ENCODE data around the gene ABL1.

Gene ABL1

DNA sequence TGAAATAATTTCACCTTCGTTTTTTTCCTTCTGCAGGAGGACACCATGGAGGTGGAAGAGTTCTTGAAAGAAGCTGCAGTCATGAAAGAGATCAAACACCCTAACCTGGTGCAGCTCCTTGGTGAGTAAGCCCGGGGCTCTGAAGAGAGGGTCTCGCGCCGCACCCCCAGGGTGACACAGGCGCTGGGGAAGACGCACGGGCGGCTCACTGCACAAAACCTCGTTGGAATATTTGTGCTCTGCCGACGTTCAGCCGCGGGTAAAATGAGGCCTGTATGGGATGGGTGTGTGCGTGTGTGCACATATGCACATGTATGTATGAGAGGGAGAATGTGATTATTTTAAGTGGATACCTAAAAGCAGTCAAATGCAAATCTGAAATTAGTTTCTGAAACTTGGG lies 37.0 kb downstream of the ABL1 start:
- DNase-seq (ENCODE audit: low read depth in 2 of 2): no peak

DNA sequence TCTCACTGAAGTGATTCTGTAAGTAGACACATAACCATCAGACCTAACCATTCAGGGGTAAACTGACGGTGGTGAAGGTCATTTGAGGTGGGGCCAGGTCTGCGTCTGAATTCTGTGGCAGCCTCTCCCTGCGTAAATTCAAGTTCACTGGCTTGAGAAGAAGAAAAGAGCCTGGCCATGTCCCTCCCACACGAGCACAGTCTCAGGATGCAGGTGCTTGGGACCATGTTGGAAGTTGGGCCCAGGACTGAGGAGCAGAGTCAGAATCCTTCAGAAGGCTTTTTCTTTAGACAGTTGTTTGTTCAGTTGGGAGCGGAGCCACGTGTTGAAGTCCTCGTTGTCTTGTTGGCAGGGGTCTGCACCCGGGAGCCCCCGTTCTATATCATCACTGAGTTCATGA lies 37.5 kb downstream of the ABL1 start:
- no peak for DNase-seq (ENCODE audit: low read depth in 2 of 2)

DNA sequence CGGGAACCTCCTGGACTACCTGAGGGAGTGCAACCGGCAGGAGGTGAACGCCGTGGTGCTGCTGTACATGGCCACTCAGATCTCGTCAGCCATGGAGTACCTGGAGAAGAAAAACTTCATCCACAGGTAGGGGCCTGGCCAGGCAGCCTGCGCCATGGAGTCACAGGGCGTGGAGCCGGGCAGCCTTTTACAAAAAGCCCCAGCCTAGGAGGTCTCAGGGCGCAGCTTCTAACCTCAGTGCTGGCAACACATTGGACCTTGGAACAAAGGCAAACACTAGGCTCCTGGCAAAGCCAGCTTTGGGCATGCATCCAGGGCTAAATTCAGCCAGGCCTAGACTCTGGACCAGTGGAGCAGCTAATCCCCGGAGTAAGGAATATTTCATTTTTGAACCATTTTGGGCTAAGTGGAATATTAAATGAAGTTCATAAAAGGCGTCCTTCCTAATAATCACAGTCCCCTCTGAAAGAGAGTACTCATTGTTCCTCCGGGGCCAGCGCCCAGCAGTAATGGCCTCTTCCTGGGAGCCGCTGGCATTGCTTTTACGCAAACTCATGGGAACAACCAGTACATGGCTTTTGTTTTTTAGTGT lies 38.0 kb downstream of the ABL1 start:
- no peak for DNase-seq (ENCODE audit: low read depth in 2 of 2)

DNA sequence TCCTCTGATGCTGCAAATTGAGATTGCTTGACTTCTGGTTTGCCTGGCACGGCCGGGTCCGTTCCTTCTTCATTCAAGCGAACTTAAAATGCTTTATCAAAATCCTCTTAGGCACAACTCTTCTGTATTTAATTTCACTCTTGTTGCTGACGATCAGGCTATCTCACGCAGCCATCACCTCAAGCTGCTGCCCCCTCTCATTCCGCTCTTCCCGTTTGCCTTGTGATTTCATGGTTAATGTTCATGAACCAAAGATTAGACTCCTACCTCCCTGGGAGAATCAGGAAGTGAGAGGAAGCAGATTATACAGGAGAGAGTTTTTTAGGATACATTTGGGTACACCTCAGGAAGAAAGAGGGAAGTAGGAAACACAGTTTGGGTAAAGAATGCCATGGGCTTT lies 38.9 kb downstream of the ABL1 start:
- DNase-seq (ENCODE audit: low read depth in 2 of 2): no peak

DNA sequence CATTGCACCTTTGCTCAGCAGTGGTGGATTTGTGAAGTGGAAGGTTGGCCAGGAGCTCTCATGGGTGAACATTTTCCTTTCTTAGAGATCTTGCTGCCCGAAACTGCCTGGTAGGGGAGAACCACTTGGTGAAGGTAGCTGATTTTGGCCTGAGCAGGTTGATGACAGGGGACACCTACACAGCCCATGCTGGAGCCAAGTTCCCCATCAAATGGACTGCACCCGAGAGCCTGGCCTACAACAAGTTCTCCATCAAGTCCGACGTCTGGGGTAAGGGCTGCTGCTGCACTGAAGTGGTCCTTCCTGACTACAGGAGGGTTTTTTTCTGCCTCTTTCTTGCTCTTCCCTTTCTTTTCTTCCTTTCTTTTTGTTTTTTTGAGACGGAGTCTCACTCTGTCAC lies 39.7 kb downstream of the ABL1 start:
- DNase-seq (ENCODE audit: low read depth in 2 of 2): no peak

DNA sequence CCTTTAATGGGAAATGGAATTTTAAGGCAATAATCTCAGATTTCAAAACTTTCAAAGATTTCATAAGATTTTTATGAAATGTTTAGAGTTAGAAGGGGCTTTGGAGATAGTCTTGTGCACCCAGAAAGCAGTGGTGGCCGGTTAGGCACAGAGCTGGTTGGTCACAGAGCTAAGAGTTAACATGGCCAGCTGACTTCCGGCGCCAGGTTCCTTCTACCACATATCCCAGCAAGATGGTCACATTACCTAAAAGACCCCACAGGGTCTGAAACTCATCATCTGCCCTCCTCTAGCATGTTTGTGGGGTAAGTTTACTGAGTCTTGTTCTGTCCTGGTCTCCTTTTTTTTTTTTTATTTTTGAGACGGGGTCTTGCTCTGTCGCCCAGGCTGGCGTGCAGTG lies 42.2 kb downstream of the ABL1 start:
- DNase-seq (ENCODE audit: low read depth in 2 of 2): no peak

DNA sequence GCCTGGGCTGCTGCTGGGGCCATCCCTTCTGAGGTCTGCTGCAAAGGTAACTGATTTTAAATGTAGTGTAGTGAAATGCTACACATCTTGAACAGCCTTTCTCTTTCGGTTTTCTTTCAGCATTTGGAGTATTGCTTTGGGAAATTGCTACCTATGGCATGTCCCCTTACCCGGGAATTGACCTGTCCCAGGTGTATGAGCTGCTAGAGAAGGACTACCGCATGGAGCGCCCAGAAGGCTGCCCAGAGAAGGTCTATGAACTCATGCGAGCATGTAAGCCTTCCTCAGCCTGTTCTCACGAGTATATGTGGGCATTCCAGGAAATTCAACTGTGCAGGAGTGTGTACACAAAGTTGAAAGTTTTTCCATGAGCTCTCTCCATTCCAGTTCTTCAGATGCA lies 43.2 kb downstream of the ABL1 start:
- DNase-seq (ENCODE audit: low read depth in 2 of 2): no peak

DNA sequence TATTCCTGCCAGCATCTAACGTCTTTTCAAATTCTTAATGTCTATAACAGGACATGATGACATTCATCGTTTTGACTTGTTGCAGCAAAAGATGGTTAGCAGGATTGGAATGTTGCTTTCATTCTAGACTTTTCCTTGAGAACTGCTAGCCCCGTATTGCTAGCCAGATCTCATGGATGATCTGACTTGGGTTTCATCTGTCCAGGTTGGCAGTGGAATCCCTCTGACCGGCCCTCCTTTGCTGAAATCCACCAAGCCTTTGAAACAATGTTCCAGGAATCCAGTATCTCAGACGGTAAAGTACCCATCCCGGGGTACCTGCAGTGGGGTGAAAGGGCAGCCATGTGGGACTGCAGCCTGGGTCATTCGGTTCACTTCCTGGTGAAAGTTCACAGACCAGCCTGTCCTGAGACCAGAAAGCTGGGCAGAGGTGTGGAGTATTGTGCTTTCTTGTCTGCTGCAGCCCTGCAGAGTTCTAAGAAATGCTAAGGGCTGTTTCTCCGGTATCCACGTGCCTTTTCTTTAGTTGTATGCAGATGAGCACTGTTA lies 44.9 kb downstream of the ABL1 start:
- no peak for DNase-seq (ENCODE audit: low read depth in 2 of 2)

DNA sequence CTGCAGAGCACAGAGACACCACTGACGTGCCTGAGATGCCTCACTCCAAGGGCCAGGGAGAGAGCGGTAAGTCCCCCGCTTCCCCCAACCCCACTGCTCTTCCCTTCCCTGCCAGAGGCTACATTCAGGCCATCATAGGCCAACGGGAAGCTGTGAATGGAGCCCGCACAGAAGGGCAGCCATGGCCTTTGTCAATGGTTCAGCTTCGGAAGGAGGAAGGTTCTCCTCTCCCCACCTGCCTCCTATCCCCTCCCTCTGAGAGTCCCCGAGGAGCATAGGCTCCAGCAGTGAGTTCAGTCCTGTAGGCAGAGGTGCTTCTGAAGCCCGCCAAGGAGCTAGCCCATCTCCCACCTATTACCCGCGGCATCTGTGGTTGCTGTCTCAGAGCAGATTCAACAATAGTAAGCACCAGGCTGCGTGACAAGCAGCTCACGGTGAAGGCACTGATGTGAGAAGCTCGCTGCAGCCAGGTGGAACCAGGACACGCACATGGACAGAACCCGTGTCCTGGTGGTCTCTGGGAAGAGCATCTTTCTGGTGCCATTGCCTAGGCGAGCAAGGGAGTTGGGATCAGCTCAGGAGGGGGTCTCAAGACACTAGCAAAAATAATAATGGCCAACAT lies 45.7 kb downstream of the ABL1 start:
- no peak for DNase-seq (ENCODE audit: low read depth in 2 of 2)

DNA sequence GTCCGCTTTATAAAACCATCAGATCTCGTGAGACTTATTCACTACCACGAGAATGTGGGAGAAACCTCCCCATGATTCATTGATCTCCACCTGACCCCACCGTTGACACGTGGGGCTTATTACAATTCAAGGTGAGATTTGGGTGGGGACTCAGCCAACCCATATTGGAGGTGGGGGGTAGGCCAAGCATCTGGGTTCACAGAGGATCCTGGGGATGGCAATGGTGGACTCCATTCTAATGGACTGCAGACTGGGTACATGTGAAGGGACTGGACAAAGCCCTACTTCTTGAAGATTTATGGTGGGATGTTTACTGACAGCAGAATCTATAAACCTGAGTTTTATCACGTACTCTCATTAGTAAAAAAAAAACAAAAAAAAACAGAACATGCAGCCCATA lies 46.5 kb downstream of the ABL1 start:
- no peak for DNase-seq (ENCODE audit: low read depth in 2 of 2)

DNA sequence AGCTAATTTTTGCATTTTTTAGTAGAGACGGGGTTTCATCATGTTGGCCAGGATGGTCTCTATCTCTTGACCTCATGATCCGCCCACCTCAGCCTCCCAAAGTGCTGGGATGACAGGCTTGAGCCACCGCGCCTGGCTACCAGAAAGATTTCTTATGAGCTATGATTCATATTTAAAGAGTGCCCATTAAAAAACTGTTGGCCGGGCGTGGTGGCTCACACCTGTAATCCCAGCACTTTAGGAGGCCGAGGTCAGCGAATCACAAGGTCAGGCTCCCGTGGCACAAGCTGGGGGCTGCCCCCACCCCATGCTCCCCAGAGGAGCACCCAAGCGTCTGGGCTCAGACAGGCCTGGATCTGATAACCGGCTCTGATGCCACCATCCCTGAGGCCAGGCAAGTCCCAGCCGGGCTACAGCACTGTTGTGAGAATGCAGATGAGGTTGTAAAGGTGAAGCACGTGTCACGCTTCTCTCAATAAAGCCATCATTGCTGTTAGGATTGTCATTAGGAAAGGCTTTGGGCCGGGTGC lies 47.7 kb downstream of the ABL1 start:
- no peak for DNase-seq (ENCODE audit: low read depth in 2 of 2)

DNA sequence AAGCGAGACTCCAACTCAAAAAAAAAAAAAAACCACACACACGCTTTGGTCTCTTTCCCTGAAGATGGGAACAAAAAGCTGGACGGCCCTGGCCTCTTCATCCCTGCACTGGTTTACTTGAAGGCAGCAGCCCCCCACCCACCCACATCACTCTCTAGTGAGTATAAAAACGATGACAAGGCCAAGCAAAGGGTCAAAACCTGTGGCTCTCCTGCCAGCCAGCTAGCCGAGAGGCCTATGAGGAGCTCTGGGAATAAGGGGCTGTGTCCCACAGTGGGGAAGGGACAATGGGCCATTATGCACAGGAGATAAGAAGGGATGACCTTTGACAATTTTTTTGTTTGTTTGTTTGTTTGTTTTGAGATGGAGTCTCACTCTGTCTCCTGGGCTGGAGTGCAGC lies 48.4 kb downstream of the ABL1 start:
- no peak for DNase-seq (ENCODE audit: low read depth in 2 of 2)

DNA sequence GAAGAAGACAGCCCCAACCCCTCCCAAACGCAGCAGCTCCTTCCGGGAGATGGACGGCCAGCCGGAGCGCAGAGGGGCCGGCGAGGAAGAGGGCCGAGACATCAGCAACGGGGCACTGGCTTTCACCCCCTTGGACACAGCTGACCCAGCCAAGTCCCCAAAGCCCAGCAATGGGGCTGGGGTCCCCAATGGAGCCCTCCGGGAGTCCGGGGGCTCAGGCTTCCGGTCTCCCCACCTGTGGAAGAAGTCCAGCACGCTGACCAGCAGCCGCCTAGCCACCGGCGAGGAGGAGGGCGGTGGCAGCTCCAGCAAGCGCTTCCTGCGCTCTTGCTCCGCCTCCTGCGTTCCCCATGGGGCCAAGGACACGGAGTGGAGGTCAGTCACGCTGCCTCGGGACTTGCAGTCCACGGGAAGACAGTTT lies 49.1 kb downstream of the ABL1 start:
- DNase-seq (ENCODE audit: low read depth in 2 of 2): no peak

DNA sequence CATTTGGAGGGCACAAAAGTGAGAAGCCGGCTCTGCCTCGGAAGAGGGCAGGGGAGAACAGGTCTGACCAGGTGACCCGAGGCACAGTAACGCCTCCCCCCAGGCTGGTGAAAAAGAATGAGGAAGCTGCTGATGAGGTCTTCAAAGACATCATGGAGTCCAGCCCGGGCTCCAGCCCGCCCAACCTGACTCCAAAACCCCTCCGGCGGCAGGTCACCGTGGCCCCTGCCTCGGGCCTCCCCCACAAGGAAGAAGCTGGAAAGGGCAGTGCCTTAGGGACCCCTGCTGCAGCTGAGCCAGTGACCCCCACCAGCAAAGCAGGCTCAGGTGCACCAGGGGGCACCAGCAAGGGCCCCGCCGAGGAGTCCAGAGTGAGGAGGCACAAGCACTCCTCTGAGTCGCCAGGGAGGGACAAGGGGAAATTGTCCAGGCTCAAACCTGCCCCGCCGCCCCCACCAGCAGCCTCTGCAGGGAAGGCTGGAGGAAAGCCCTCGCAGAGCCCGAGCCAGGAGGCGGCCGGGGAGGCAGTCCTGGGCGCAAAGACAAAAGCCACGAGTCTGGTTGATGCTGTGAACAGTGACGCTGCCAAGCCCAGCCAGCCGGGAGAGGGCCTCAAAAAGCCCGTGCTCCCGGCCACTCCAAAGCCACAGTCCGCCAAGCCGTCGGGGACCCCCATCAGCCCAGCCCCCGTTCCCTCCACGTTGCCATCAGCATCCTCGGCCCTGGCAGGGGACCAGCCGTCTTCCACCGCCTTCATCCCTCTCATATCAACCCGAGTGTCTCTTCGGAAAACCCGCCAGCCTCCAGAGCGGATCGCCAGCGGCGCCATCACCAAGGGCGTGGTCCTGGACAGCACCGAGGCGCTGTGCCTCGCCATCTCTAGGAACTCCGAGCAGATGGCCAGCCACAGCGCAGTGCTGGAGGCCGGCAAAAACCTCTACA lies 49.8 kb downstream of the ABL1 start:
- DNase-seq (ENCODE audit: low read depth in 2 of 2): no peak

DNA sequence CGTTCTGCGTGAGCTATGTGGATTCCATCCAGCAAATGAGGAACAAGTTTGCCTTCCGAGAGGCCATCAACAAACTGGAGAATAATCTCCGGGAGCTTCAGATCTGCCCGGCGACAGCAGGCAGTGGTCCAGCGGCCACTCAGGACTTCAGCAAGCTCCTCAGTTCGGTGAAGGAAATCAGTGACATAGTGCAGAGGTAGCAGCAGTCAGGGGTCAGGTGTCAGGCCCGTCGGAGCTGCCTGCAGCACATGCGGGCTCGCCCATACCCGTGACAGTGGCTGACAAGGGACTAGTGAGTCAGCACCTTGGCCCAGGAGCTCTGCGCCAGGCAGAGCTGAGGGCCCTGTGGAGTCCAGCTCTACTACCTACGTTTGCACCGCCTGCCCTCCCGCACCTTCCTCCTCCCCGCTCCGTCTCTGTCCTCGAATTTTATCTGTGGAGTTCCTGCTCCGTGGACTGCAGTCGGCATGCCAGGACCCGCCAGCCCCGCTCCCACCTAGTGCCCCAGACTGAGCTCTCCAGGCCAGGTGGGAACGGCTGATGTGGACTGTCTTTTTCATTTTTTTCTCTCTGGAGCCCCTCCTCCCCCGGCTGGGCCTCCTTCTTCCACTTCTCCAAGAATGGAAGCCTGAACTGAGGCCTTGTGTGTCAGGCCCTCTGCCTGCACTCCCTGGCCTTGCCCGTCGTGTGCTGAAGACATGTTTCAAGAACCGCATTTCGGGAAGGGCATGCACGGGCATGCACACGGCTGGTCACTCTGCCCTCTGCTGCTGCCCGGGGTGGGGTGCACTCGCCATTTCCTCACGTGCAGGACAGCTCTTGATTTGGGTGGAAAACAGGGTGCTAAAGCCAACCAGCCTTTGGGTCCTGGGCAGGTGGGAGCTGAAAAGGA lies 50.7 kb downstream of the ABL1 start:
- DNase-seq (ENCODE audit: low read depth in 2 of 2): no peak

DNA sequence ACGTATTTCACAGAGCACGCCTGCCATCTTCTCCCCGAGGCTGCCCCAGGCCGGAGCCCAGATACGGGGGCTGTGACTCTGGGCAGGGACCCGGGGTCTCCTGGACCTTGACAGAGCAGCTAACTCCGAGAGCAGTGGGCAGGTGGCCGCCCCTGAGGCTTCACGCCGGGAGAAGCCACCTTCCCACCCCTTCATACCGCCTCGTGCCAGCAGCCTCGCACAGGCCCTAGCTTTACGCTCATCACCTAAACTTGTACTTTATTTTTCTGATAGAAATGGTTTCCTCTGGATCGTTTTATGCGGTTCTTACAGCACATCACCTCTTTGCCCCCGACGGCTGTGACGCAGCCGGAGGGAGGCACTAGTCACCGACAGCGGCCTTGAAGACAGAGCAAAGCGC lies 51.9 kb downstream of the ABL1 start:
- DNase-seq (ENCODE audit: low read depth in 2 of 2): no peak

DNA sequence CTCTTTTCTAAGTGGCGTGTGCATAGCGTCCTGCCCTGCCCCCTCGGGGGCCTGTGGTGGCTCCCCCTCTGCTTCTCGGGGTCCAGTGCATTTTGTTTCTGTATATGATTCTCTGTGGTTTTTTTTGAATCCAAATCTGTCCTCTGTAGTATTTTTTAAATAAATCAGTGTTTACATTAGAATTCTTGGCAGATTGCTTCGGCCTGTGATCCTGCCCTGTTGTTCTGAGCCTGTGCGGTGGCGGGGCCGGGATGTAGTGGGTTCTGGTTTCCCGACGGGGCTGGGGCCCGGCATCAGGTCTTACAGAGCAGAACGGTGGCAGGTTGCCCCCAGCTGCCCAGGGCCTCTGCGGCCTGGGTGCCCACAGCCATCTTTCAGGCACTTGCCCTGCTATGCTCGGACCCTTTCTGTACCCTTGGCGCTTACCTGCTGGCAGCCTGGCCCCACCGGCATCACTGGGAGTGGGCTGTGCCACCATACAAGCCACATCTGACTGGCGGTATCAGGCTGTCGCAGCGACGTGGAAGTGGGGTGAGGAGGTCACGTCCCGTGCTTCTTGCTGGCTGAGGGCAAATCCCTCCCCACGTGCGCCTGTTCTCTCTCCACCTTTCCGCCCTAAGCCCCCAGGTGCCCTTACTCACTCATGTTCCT lies 52.6 kb downstream of the ABL1 start:
- DNase-seq (ENCODE audit: low read depth in 2 of 2): no peak

DNA sequence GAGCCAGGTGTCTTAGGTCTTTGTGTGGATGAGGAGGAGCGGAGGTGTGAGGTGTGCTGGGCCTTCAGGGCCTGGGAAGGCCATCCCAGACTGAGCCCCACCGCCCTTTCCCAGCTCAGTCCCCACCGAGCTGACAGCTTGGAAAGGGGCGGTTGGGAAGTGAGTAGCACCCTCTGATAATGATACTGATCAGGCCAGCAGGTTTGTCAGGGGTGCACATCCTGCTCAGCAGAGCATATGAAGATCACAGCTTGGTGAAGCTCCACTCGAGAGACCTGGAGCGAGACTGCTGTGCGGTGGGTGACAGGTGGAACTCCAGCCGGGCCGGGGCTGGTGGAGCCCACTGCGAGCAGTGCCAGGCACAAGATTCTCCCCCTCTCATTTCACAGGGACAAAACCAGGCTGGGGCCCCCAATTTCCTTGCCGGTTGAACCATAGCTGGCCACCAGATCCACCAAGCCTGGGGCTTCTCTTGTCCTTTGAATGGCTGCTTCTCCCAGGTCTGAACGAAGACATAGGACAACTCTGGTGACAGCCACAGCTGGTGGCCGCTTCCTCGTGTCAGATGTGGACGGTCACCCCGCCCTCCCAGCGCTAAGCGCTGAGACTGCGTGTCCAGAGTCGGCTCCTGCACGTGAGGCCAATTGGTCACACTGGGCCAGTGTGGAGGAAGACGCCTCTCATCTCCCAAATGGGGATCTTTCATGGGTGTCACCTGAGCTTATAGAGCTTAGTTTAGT lies 53.3 kb downstream of the ABL1 start:
- DNase-seq (ENCODE audit: low read depth in 2 of 2): no peak

DNA sequence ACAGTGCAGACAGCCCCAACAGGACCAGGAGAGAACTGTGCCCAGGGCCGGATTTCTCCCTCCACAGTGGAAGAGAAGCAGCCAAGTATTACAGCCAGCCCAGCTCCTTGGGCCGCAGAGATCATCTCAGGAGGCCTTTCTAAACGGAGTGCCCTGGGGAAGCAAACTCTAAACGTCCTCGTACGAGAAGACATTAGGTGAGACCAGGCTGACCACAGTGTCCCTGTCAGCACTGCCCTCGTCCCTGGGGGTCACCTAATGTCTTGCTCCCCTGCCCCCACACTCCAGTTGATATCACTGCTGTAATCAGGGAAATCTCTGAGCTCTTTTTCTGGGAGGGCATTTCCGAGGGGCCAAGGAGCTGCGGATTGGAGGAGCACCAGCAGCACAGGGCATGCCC lies 55.1 kb downstream of the ABL1 start:
- no peak for DNase-seq (ENCODE audit: low read depth in 2 of 2)
